HG02938 (cell line): Measurements from ENCODE around the gene ANKRD16.

Experiments
- ATAC-seq: cut with Tn5 transposase; IDR thresholded peaks from one replicate; pipeline ENCODE4 v1.9.1; 2021; ENCODE audit warnings: mild to moderate bottlenecking, moderate library complexity; ENCODE audit not compliant: unreplicated experiment

ANKRD16 gene

DNA sequence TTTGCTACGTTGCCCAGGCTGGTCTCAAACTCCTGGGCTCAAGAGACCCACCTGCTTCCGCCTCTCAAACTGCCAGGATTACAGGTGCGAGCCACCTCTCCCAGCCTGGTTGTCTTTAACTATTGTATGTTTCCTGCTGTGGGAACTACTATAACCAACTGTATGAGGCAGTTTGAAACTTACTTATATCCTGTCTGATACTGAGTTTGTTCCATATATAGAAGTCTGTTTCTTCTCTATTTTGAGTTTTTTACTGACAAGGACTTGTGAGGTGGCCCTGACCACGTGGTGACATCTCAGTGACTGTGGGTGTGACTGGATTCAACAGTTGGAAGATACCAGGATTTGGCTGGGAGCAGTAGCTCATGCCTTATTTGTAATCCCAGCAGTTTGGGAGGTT lies 14.5 kb upstream of the ANKRD16 start:
- ATAC-seq = peak; percentile 95

GRCh38 chr10:5903563-5903962 lies 13.9 kb upstream of the ANKRD16 start:
- no peak for ATAC-seq

DNA sequence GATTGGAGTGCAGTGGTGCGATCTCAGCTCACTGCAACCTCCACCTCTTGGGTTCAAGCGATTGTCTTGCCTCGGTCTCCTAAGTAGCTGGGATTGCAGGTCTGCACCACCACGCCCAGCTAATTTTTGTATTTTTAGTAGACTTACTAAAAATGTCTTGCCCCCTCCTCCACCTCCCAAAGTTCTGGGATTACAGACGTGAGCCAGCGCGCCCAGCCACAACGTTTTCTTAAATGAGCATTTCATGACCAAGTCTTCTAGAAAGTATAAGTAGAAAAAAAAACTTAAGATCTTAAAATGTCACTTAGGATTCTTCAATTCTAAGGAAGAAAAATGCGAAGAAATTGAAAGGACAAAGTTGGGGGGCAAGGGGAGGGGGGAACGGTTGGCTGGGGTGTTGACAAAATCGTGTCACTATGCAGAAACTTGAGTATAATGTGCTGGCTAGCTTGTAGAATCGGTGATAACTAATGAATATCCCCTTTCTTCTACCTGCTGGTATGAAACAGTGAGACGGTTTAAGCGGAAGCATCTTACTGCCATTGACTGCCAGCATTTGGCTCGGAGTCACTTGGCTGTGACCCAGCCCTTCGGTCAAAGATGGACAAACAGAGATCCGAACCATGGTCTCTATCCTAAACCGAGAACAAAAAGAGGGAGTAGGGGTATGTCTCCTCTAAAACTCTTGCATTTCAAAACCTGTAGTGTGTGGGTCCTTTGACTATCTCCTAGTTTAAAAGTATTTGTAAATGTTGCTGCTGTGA lies 13.0 kb upstream of the ANKRD16 start:
- ATAC-seq = no peak

- ATAC-seq = no peak
Observed at GRCh38 chr10:5900247-5900646, 10.6 kb upstream of the ANKRD16 start.

DNA sequence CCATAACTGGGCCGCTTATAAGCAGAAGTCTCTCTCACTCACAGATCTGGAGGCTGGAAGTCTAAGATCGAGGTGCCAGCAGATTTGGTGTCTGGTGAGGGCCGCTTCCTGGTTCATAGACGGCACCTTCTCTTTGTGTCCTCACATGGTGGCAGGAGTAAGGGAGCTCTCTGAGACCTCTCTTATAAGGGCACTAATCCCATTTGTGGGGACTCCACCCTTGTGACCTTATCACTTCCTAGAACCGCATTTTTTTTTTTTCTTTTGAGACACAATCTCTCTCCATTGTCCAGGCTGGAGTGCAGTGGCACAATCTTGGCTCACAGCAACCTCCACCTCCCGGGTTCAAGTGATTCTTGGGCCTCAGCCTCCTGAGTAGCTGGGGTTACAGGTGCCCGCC lies 8.5 kb upstream of the ANKRD16 start:
- ATAC-seq = no peak

DNA sequence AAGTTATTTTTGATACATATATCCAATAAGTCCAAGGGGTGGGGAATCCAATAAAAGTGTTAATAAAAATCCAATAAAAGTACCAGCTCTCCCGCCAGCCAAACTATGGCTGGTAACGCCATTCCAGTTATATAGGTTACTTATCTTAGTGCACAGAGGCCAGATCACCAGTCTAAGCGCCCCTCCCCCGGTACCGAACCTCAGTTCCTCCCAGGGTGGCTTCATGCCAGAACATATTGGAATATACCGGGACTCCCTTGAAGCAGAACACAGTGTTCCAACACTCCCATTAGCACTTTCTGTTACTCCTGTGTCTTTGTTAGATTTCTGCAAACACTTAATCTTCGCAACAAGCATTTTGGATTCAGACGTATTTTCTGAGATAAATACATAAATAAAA lies 7.8 kb upstream of the ANKRD16 start:
- no peak for ATAC-seq

DNA sequence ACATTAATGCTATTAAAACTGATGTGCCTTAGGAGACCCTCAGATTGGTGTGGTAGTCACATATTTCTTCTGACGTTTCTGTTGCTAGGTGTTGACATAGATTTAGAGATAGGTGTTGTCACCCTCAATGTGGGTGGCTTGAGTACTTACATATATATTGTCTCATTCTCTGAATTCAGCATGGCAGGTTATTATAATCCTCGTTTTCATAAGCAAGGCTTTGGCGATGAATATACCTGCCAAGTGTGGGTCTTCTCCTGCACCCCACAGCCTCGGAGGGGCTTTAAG lies 7.3 kb upstream of the ANKRD16 start:
- ATAC-seq = no peak

- ATAC-seq = peak; percentile 12
Observed at GRCh38 chr10:5896208-5897052, 6.7 kb upstream of the ANKRD16 start.

- ATAC-seq = peak; percentile 71
Observed at GRCh38 chr10:5895804-5896203, 6.1 kb upstream of the ANKRD16 start.

DNA sequence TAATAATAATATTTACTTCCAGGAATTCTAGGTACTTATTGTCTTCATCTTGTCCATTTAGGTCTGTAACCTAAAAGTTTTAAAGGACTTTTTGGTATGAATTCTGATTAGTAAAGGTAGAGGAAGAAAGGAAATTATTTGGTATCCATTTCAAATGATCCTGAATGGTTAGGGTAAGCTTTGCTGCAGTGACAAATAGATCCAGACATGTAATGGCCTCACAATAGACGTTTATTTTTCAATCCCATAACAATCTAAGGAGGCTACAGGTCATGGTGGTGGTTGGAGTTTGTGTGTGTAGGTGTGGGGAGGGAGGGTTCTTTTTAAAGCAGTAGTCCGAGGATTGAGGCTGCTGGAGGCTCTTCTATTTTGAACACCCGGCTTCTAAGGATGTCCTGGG lies 5.7 kb upstream of the ANKRD16 start:
- no peak for ATAC-seq

- ATAC-seq = no peak
Observed at GRCh38 chr10:5894873-5895272, 5.2 kb upstream of the ANKRD16 start.

DNA sequence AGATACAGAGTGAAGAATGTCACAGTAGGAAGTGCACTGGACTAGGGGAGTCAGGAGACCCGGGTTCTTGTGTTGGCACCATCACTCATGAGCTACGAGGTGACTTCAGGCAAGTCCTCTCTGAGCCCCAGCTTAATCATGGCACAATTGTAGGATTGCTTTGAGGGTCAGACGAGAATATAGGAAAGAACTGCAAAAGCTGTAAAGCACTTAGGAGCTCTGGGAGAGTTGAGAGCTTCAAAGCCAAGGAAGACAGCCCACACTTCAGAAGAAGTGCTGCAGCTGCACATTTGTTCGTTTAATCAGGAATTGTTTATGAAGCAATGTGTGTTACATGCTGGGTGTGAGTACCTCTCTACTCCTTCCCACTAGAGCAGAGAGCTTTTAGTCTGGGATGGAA lies 4.7 kb upstream of the ANKRD16 start:
- ATAC-seq = no peak

GRCh38 chr10:5893321-5893720 lies 3.6 kb upstream of the ANKRD16 start:
- no peak for ATAC-seq

DNA sequence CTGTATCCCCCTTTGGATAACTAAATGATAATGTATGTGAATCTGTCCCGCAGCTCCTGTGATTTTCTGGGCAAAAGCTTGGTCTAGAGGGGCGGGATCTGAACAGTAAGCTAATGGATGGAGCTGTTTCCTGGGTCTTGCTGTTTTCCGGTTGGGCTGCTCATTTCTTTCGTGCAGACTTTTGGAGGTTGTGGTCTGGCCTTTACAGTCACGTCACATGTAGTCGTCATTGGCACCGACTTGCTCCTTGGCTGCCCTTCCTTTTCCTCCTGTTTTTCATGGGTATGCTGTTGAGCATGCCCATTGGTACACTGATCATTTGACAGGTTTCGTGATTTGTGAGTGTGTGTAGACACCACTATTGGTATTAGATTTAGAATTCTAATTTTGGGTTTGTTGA lies 2.3 kb upstream of the ANKRD16 start:
- ATAC-seq = no peak

- no peak for ATAC-seq
Observed at GRCh38 chr10:5891009-5891408, 1.3 kb upstream of the ANKRD16 start.

DNA sequence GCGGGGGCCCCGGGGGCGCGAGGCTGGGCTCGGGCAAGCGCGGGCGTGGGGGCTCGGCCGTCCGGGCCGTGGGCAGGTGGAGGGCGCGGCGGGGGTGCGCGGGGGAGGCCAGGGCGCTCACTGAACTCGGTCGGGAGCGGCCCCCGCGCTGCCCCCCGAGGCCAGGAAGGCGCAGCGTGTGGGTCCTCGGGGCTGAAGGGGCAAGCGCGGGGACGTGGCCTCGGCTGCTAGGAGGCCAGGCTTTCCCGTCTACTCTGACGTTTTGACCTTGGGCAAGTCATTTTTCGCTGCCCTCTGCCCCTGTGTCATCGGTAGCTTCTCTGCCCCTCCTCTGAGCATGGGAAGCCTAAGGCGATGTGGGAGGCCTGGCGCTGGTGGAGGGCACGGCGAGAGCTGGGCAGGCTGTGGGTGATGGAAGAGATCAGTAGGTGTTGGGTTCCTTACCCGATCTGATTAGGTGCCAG lies 791 bp upstream of the ANKRD16 start:
- ATAC-seq = peak; percentile 5

DNA sequence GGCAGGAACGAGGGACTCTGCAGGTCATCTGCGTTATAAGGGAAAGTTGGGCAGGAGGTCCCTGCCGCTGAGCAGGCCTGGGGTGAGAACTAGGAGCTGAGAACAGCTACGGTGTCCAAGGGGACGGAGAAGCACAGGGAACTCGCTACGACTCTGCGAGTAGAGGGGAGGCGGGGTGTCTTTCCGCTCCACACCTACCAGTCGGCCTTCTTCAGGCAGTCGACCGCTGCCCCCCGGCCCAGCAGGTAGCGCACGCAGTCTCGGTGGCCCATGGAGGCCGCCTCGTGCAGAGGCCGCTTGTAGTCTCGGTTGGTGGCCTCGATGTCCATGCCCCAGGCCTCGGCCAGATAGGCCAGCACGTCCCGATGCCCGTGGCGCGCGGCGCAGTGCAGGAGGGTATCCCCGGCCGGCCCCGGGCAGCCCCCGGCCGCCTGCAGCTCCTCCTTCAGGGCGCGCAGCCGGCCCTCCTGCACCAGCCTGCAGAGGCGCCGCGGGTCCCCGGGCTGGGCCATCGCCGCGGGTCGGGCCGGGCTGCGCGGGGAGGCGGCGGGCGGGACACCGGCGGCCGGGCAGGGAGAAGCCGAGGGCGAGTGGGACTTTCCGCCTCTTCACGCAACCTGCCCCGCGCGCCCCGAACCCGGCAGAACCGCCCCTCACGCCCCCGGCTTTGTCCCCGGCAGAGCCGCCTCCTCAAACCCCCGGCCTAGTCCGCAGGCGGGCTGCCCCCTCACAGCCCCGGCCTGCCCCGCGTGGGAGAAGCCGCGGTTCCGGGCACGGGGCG lies 660 bp downstream of the ANKRD16 start:
- peak; percentile 28 for ATAC-seq

- ATAC-seq = no peak
Observed at GRCh38 chr10:5888351-5888750, 1.3 kb downstream of the ANKRD16 start.

DNA sequence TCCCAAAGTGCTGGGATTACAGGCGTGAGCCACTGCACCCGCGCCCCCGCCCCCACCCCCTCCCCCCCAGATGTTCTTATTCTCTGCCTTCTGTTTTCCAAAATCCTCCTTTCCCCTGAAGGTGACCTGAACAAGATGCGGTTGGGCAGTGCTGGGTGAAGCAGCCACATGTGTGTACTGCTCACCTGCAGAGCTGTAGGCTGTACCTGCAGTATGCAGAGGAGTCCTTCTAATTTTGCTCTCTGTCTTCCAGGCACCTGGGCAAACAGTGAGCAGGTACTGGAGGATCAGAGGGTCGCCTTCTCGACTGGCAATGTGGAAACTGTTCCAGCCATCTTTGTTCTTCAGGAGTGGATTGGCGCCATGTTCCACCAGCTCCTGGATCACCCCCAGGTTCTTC lies 2.1 kb downstream of the ANKRD16 start:
- no peak for ATAC-seq

DNA sequence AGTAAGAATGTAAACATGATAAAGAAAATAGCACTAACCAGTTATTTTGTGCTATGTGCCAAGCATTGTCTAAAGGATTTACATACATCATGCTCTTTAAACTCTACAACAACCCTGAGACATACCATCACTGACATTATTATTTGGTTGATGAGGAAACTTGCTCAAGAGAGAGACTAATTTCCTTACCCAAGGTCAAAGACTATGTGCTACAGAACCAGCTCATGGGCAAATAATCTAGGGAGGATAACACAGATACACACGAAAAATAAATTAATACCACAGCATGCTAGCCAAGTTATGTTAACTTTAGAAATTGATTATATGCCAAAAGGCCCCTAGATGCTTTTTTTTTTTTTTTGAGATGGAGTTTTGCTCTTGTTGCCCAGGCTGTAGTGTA lies 2.7 kb downstream of the ANKRD16 start:
- no peak for ATAC-seq

GRCh38 chr10:5885619-5886018 lies 4.1 kb downstream of the ANKRD16 start:
- ATAC-seq = no peak

- ATAC-seq = no peak
Observed at GRCh38 chr10:5882961-5883360, 6.7 kb downstream of the ANKRD16 start.
